KMS-11 (cell line): ENCODE results near the gene CEP290.

Source experiments
- H2AFZ ChIP-seq: fragments of 200-600 bp; sonication (generic); 2 replicates; pipeline ENCODE4 v1.6.1; 2016; ENCODE audit warnings: antibody characterized with exemption, mixed run types, low read depth
- H3K27ac ChIP-seq: fragments of 200-600 bp; sonication (generic); 2 replicates; pipeline ENCODE4 v1.6.1; 2016; ENCODE audit warnings: mild to moderate bottlenecking, mixed run types
- H3K27me3 ChIP-seq: fragments of 200-600 bp; sonication (generic); 2 replicates; pipeline ENCODE4 v1.6.1; 2017; ENCODE audit warnings: mild to moderate bottlenecking, low read depth, mixed run types, moderate library complexity; ENCODE audit not compliant: insufficient read depth
- H3K36me3 ChIP-seq: fragments of 200-600 bp; sonication (generic); 2 replicates; pipeline ENCODE4 v1.6.1; 2017; ENCODE audit warnings: mild to moderate bottlenecking, mixed run types; ENCODE audit not compliant: insufficient read depth
- H3K4me1 ChIP-seq: fragments of 200-600 bp; sonication (generic); 2 replicates; pipeline ENCODE4 v1.6.1; 2016; ENCODE audit warnings: mild to moderate bottlenecking, low read depth, mixed run types; ENCODE audit not compliant: poor library complexity, severe bottlenecking
- H3K4me2 ChIP-seq: fragments of 200-600 bp; sonication (generic); 2 replicates; pipeline ENCODE4 v1.7.0; 2016; ENCODE audit warnings: mild to moderate bottlenecking, mixed run types
- H3K4me3 ChIP-seq: fragments of 200-600 bp; sonication (generic); IDR thresholded peaks from 2 replicates; pipeline ENCODE4 v1.6.1; 2017; ENCODE audit warnings: low read depth, low read length, mixed read lengths; ENCODE audit not compliant: insufficient read depth
- H3K79me2 ChIP-seq: fragments of 200-600 bp; sonication (generic); 2 replicates; pipeline ENCODE4 v1.6.1; 2016; ENCODE audit warnings: low read depth, mixed run types; ENCODE audit not compliant: insufficient read depth
- H3K9ac ChIP-seq: fragments of 200-600 bp; sonication (generic); 2 replicates; pipeline ENCODE4 v1.6.1; 2016; ENCODE audit warnings: mild to moderate bottlenecking, mixed run types
- H4K20me1 ChIP-seq: fragments of 200-600 bp; sonication (generic); 2 replicates; pipeline ENCODE4 v1.6.1; 2016; ENCODE audit warnings: mild to moderate bottlenecking, mixed run types; ENCODE audit not compliant: insufficient read depth
- TF ChIP-seq, protein P1 (sequence below): fragments of 200-600 bp; sonication (generic); conservative IDR thresholded peaks from 2 replicates; pipeline ENCODE4 v1.6.1; 2017; ENCODE audit warnings: low read depth, mild to moderate bottlenecking, antibody characterized with exemption, low read length, moderate library complexity, mixed read lengths

The CEP290 gene

GRCh38 chr12:88011755-88012154 lies 130.1 kb downstream of the CEP290 start:
- TF ChIP-seq, protein P1, sequence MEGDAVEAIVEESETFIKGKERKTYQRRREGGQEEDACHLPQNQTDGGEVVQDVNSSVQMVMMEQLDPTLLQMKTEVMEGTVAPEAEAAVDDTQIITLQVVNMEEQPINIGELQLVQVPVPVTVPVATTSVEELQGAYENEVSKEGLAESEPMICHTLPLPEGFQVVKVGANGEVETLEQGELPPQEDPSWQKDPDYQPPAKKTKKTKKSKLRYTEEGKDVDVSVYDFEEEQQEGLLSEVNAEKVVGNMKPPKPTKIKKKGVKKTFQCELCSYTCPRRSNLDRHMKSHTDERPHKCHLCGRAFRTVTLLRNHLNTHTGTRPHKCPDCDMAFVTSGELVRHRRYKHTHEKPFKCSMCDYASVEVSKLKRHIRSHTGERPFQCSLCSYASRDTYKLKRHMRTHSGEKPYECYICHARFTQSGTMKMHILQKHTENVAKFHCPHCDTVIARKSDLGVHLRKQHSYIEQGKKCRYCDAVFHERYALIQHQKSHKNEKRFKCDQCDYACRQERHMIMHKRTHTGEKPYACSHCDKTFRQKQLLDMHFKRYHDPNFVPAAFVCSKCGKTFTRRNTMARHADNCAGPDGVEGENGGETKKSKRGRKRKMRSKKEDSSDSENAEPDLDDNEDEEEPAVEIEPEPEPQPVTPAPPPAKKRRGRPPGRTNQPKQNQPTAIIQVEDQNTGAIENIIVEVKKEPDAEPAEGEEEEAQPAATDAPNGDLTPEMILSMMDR, result no peak
- no peaks in the 10 kb centered on the region; the same call in 1 of the 2 replicates for H4K20me1 ChIP-seq
- H3K36me3 ChIP-seq, result no peaks in the 10 kb centered on the region
- H3K4me1 ChIP-seq, result no peaks in the 10 kb centered on the region
- H3K4me3 ChIP-seq, result no peak overlapping the region
- H3K4me2 ChIP-seq, result no peak overlapping the region
- no peak overlapping the region for H2AFZ ChIP-seq
- no peaks in the 10 kb centered on the region for H3K79me2 ChIP-seq
- H3K27ac ChIP-seq, result no peak overlapping the region
- H3K27me3 ChIP-seq, result no peaks in the 10 kb centered on the region
- no peak overlapping the region for H3K9ac ChIP-seq

GRCh38 chr12:88006351-88006750 lies 135.5 kb downstream of the CEP290 start:
- H2AFZ ChIP-seq, result no peak overlapping the region

DNA sequence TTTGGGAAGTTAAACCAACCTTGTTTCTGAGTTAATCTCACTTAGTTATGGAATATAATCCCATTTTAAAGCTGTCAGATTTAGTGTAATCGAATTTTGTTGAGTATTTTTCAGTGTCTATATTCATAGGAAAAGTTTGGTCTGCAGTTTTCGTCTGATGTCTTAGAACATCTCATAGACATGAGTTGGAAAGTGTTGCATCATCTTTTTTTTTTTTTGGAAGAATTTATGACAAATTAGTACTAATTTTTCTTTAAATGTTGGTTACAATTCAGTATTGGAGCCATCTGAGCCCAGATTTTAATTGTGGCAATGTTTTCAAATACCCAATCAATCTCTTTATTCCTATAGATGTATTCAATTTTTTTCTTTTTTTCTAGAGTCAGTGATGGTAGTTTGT lies 140.6 kb downstream of the CEP290 start:
- no peak overlapping the region for H3K27ac ChIP-seq
- no peak overlapping the region for H3K4me2 ChIP-seq
- H3K27me3 ChIP-seq, result no peaks in the 10 kb centered on the region
- no peak overlapping the region for H2AFZ ChIP-seq
- no peaks in the 10 kb centered on the region for H3K79me2 ChIP-seq
- H3K4me3 ChIP-seq, result no peak overlapping the region
- no peaks in the 10 kb centered on the region for H4K20me1 ChIP-seq
- H3K36me3 ChIP-seq, result no peaks in the 10 kb centered on the region
- H3K9ac ChIP-seq, result no peak overlapping the region
- TF ChIP-seq, protein P1, result no peak
- H3K4me1 ChIP-seq, result no peaks in the 10 kb centered on the region

More at GRCh38 chr12:88006351-88006750, 135.5 kb downstream of the CEP290 start:
- H3K4me3 ChIP-seq, result no peak overlapping the region
- no peak overlapping the region for H3K4me2 ChIP-seq
- H3K4me1 ChIP-seq, result no peaks in the 10 kb centered on the region
- H3K9ac ChIP-seq, result no peak overlapping the region
- H3K27ac ChIP-seq, result no peak overlapping the region
- TF ChIP-seq, protein P1, result no peak
- no peaks in the 10 kb centered on the region for H3K36me3 ChIP-seq
- H4K20me1 ChIP-seq, result no peaks in the 10 kb centered on the region; the same call in 1 of the 2 replicates
- H3K27me3 ChIP-seq, result no peaks in the 10 kb centered on the region
- no peaks in the 10 kb centered on the region for H3K79me2 ChIP-seq
